WTC11 (cell line): ENCODE measurements around the gene MGMT. TPM values are rescaled to one million over a fixed set of nuclear protein-coding genes. Genes with fewer than 3 reads are reported as not detected.

Source experiments
- ATAC-seq: fragments of 200-7000 bp; cut with Tn5 transposase; 2 replicates; pipeline ENCODE4 v1.10.0; 2021; ENCODE audit warnings: mild to moderate bottlenecking, moderate library complexity
- CTCF ChIA-PET: fragments of 300-600 bp; sonication (Branson Sonifier 250); formaldehyde crosslinking; loops from one replicate; lab custom pipeline; 2021; ENCODE audit warnings: antibody characterized with exemption; lab: Charles Lee
- POLR2A ChIA-PET: fragments of 350-600 bp; sonication (Branson Sonifier 250); formaldehyde crosslinking; loops from one replicate; lab custom pipeline; 2021; ENCODE audit warnings: antibody characterized with exemption; lab: Charles Lee
- DNase-seq: peaks from one replicate; pipeline ENCODE4 v3.0.0; 2021; ENCODE audit warnings: low spot score
- H3K27ac Mint-ChIP-seq: 2 replicates; pipeline ENCODE4 v1.8.0; 2021; ENCODE audit warnings: mixed read lengths
- H3K27me3 Mint-ChIP-seq: 2 replicates; pipeline ENCODE4 v1.8.0; 2021; ENCODE audit warnings: low read depth, mild to moderate bottlenecking, moderate library complexity, mixed read lengths
- H3K36me3 Mint-ChIP-seq: 2 replicates; pipeline ENCODE4 v1.8.0; 2021; ENCODE audit warnings: mixed read lengths
- H3K4me1 Mint-ChIP-seq: 2 replicates; pipeline ENCODE4 v1.8.0; 2022; ENCODE audit warnings: mixed read lengths
- H3K4me3 Mint-ChIP-seq: 2 replicates; pipeline ENCODE4 v1.8.0; 2021; ENCODE audit warnings: mild to moderate bottlenecking, moderate library complexity, mixed read lengths
- H3K9me3 Mint-ChIP-seq: 2 replicates; pipeline ENCODE4 v1.8.0; 2021; ENCODE audit warnings: mixed read lengths
- AFF4 ChIP-seq: sonication (generic); formaldehyde crosslinking; IDR thresholded peaks from 2 replicates; pipeline ENCODE4 v1.8.1; 2023; ENCODE audit warnings: mild to moderate bottlenecking, missing genetic modification reagents, borderline replicate concordance
- AR ChIP-seq: fragments of 250-450 bp; sonication (Bioruptor Pico); IDR thresholded peaks from 2 replicates; pipeline ENCODE4 v1.9.0; 2021; ENCODE audit warnings: mild to moderate bottlenecking
- E2F5 ChIP-seq: sonication (generic); formaldehyde crosslinking; IDR thresholded peaks from 2 replicates; pipeline ENCODE4 v1.8.1; 2022; ENCODE audit warnings: mild to moderate bottlenecking, moderate library complexity, missing genetic modification reagents
- ELF4 ChIP-seq: sonication (generic); formaldehyde crosslinking; IDR thresholded peaks from 2 replicates; pipeline ENCODE4 v1.8.1; 2022; ENCODE audit warnings: low read depth, mild to moderate bottlenecking, moderate library complexity, missing genetic modification reagents
- ETV6 ChIP-seq: sonication (generic); formaldehyde crosslinking; IDR thresholded peaks from 2 replicates; pipeline ENCODE4 v1.8.1; 2022; ENCODE audit warnings: mild to moderate bottlenecking, missing genetic modification reagents
- FOXK1 ChIP-seq: sonication (generic); formaldehyde crosslinking; IDR thresholded peaks from 2 replicates; pipeline ENCODE4 v1.8.0; 2022; ENCODE audit warnings: mild to moderate bottlenecking, moderate library complexity, missing genetic modification reagents
- FOXP4 ChIP-seq: sonication (generic); formaldehyde crosslinking; IDR thresholded peaks from 2 replicates; pipeline ENCODE4 v1.8.0; 2022; ENCODE audit warnings: mild to moderate bottlenecking, missing genetic modification reagents
- GABPB1 ChIP-seq: sonication (generic); formaldehyde crosslinking; IDR thresholded peaks from 2 replicates; pipeline ENCODE4 v1.8.1; 2023; ENCODE audit warnings: mild to moderate bottlenecking, missing genetic modification reagents
- MYBL2 ChIP-seq: sonication (generic); formaldehyde crosslinking; IDR thresholded peaks from 2 replicates; pipeline ENCODE4 v1.8.1; 2023; ENCODE audit warnings: mild to moderate bottlenecking, moderate library complexity, missing genetic modification reagents
- NR1H2 ChIP-seq: sonication (generic); formaldehyde crosslinking; IDR thresholded peaks from 2 replicates; pipeline ENCODE4 v1.9.0; 2021; ENCODE audit warnings: mild to moderate bottlenecking, moderate library complexity, missing genetic modification reagents
- PRRX2 ChIP-seq: fragments of 250-450 bp; sonication (Bioruptor Pico); IDR thresholded peaks from 2 replicates; pipeline ENCODE4 v1.8.0; 2021; ENCODE audit warnings: mild to moderate bottlenecking
- SP1 ChIP-seq: sonication (generic); formaldehyde crosslinking; conservative IDR thresholded peaks from 2 replicates; pipeline ENCODE4 v1.8.1; 2022; ENCODE audit warnings: missing genetic modification reagents
- TCF7 ChIP-seq: sonication (generic); formaldehyde crosslinking; IDR thresholded peaks from 2 replicates; pipeline ENCODE4 v1.8.0; 2022; ENCODE audit warnings: mild to moderate bottlenecking, low read depth, missing genetic modification reagents, moderate library complexity
- USF1 ChIP-seq: sonication (generic); formaldehyde crosslinking; IDR thresholded peaks from 2 replicates; pipeline ENCODE4 v1.8.0; 2022; ENCODE audit warnings: mild to moderate bottlenecking, missing genetic modification reagents
- USF2 ChIP-seq: sonication (generic); formaldehyde crosslinking; IDR thresholded peaks from 2 replicates; pipeline ENCODE4 v1.8.1; 2023; ENCODE audit warnings: mild to moderate bottlenecking, missing genetic modification reagents, moderate library complexity
- ZNF121 ChIP-seq: sonication (generic); formaldehyde crosslinking; IDR thresholded peaks from 2 replicates; pipeline ENCODE4 v1.8.0; 2023; ENCODE audit warnings: missing genetic modification reagents
- ZNF423 ChIP-seq: fragments of 250-450 bp; sonication (Bioruptor Pico); IDR thresholded peaks from 2 replicates; pipeline ENCODE4 v2.1.2; 2022; ENCODE audit warnings: mild to moderate bottlenecking, moderate library complexity
- ZSCAN18 ChIP-seq: fragments of 250-450 bp; sonication (Bioruptor Pico); IDR thresholded peaks from 2 replicates; pipeline ENCODE4 v2.1.2; 2022; ENCODE audit warnings: mild to moderate bottlenecking, moderate library complexity
- total RNA-seq: library from RNA; stranded (reverse); gene quantifications from 3 replicates; pipeline ENCODE4 v1.2.3, GENCODE V29; 2021

The MGMT gene
- total RNA-seq, 1 experiment from 2014 or later: 11.8 TPM

GRCh38 chr10:129532838-129533237, 65.8 kb downstream of the MGMT start:
- DNase-seq: no peak
- ChIA-PET CTCF (interaction anchor here (1.5 to 1.9 kb wide), 2 partner anchors 11 to 201 kb away, joined by 3 to 6 read pairs; no protein-coding TSS in a partner anchor), POLR2A (no interaction called here)
- peaks cover 24% of the 10 kb centered on the region for H3K4me1 Mint-ChIP-seq
- no peaks in the 10 kb centered on the region; the same call in 1 of the 2 replicates for H3K36me3 Mint-ChIP-seq
- H3K27me3 Mint-ChIP-seq: no peaks in the 10 kb centered on the region
- H3K9me3 Mint-ChIP-seq: peaks cover 7% of the 10 kb centered on the region; the same call in 1 of the 2 replicates
- TF ChIP-seq ZNF423 (CRISPR knock-in tag) (no peak), TCF7 (CRISPR knock-in tag) (no peak), E2F5 (no peak), USF1 (no peak), ZSCAN18 (no peak), PRRX2 (no peak), FOXK1 (CRISPR knock-in tag) (no peak), GABPB1 (CRISPR knock-in tag) (no peak), SP1 (CRISPR knock-in tag) (no peak), ELF4 (CRISPR knock-in tag) (no peak), AR (CRISPR knock-in tag) (no peak)
- H3K27ac Mint-ChIP-seq: peak overlapping the region; percentile 85; the same call in 1 of the 2 replicates
- no peak for ATAC-seq
- H3K4me3 Mint-ChIP-seq: no peak overlapping the region

GRCh38 chr10:129533281-129533680, 66.2 kb downstream of the MGMT start:
- Mint-ChIP-seq H3K4me3 (no peak overlapping the region), H3K27ac (peak overlapping the region; percentile 53; the same call in 1 of the 2 replicates), H3K4me1 (peaks cover 24% of the 10 kb centered on the region), H3K27me3 (no peaks in the 10 kb centered on the region), H3K9me3 (peaks cover 4% of the 10 kb centered on the region; the same call in 1 of the 2 replicates), H3K36me3 (no peaks in the 10 kb centered on the region; the same call in none of the 2 replicates)
- no peak for DNase-seq
- ChIA-PET POLR2A (no interaction called here), CTCF (interaction anchor here (1.5 kb wide), 1 partner anchor 201 kb away, joined by 3 read pairs; no protein-coding TSS in a partner anchor)
- TF ChIP-seq NR1H2 (CRISPR knock-in tag) (no peak), ETV6 (no peak), ZNF121 (CRISPR knock-in tag) (no peak), FOXP4 (CRISPR knock-in tag) (no peak), USF2 (no peak), PRRX2 (no peak), MYBL2 (CRISPR knock-in tag) (no peak), AFF4 (CRISPR knock-in tag) (no peak)
- no peak for ATAC-seq
